Activated B cell treated with CpG ODN at 0.5 μM for 24 hours (primary cell): Measurements from ENCODE around the gene FAM81A. TPM values are rescaled to one million over a fixed set of nuclear protein-coding genes. Genes with fewer than 3 reads are reported as not detected.

Experiments used
- ATAC-seq: fragments of 200-7000 bp; cut with Tn5 transposase; one replicate; pipeline ENCODE4 v1.10.0; 2021; ENCODE audit warnings: low read depth, mild to moderate bottlenecking, moderate library complexity
- CTCF ChIA-PET: fragments of 350-600 bp; sonication (Branson Sonifier 250); formaldehyde crosslinking; loops from one replicate; lab custom pipeline; 2021; ENCODE audit warnings: antibody characterized with exemption; lab: Charles Lee
- POLR2A ChIA-PET: fragments of 350-600 bp; sonication (Branson Sonifier 250); formaldehyde crosslinking; loops from one replicate; lab custom pipeline; 2021; ENCODE audit warnings: antibody characterized with exemption; lab: Charles Lee
- DNase-seq: peaks from one replicate; pipeline ENCODE4 v3.0.0; 2022
- H3K27ac Mint-ChIP-seq: one replicate; pipeline ENCODE4 v1.8.0; 2020; ENCODE audit warnings: mixed read lengths
- H3K27me3 Mint-ChIP-seq: one replicate; pipeline ENCODE4 v1.8.0; 2021; ENCODE audit warnings: mixed read lengths
- H3K36me3 Mint-ChIP-seq: one replicate; pipeline ENCODE4 v1.8.0; 2021; ENCODE audit warnings: low read depth, mixed read lengths
- H3K4me1 Mint-ChIP-seq: one replicate; pipeline ENCODE4 v1.8.0; 2021; ENCODE audit warnings: mixed read lengths
- H3K4me3 Mint-ChIP-seq: one replicate; pipeline ENCODE4 v1.8.0; 2020; ENCODE audit warnings: mild to moderate bottlenecking, mixed read lengths
- H3K9me3 Mint-ChIP-seq: one replicate; pipeline ENCODE4 v1.8.0; 2020; ENCODE audit warnings: mixed read lengths
- CTCF ChIP-seq: fragments of 200-600 bp; IDR thresholded peaks from one replicate; pipeline ENCODE4 v1.8.0; 2022; ENCODE audit warnings: antibody characterized with exemption, mild to moderate bottlenecking
- intact Hi-C: fragments of 100-400 bp; cut with micrococcal nuclease; formaldehyde crosslinking; loops from one replicate; pipeline ENCODE4 v1.15.1; 2024
- total RNA-seq: library from RNA; stranded (reverse); gene quantifications from 2 replicates; pipeline ENCODE4 v1.2.3, GENCODE V29; 2022

FAM81A gene
- total RNA-seq, 1 donor from 2014 or later, result 6.2 TPM

- Mint-ChIP-seq H3K4me1 (no peaks in the 10 kb centered on the region), H3K36me3 (no peaks in the 10 kb centered on the region), H3K27me3 (no peaks in the 10 kb centered on the region), H3K4me3 (no peak overlapping the region), H3K27ac (no peak overlapping the region), H3K9me3 (no peaks in the 10 kb centered on the region)
- TF ChIP-seq CTCF, result peak; percentile 24
- ATAC-seq (peak; percentile 67), DNase-seq (no peak)
- ChIA-PET CTCF (interaction anchor here (0.9 to 3.5 kb wide), 13 partner anchors 9 to 567 kb away, joined by 3 to 22 read pairs (median 5); no protein-coding TSS in a partner anchor), POLR2A (interaction anchor here (0.6 kb wide), 1 partner anchor 522 kb away, joined by 4 read pairs; no protein-coding TSS in a partner anchor)
- intact Hi-C loops, result loop anchor here (1.0 to 5.0 kb wide), 4 partner anchors 28 to 1274 kb away; no protein-coding TSS in a partner anchor
Observed at GRCh38 chr15:59501597-59501996, 63.6 kb downstream of the FAM81A start.

- no peak for DNase-seq
- Mint-ChIP-seq H3K36me3 (no peaks in the 10 kb centered on the region), H3K27me3 (no peaks in the 10 kb centered on the region), H3K9me3 (no peaks in the 10 kb centered on the region), H3K4me1 (peaks cover 51% of the 10 kb centered on the region), H3K4me3 (no peak overlapping the region), H3K27ac (peak overlapping the region; percentile 97)
- ATAC-seq, result peak; percentile 17
- intact Hi-C loops, result no loop called here
- ChIA-PET POLR2A (interaction anchor here (0.6 to 0.7 kb wide), 4 partner anchors 13 to 375 kb away, joined by 3 to 4 read pairs (median 4); no protein-coding TSS in a partner anchor), CTCF (interaction anchor here (1.1 to 5.1 kb wide), 3 partner anchors 14 to 341 kb away, joined by 5 to 53 read pairs (median 7); no protein-coding TSS in a partner anchor)
- no peak for TF ChIP-seq CTCF
Observed at GRCh38 chr15:59515190-59515589, 77.2 kb downstream of the FAM81A start.

- Mint-ChIP-seq H3K9me3 (no peaks in the 10 kb centered on the region), H3K27me3 (no peaks in the 10 kb centered on the region), H3K27ac (peak overlapping the region; percentile 97), H3K36me3 (no peaks in the 10 kb centered on the region), H3K4me3 (peak overlapping the region; percentile 71), H3K4me1 (peaks cover 67% of the 10 kb centered on the region)
- ChIA-PET CTCF (interaction anchor here (0.9 to 5.1 kb wide), 4 partner anchors 12 to 24 kb away, joined by 4 to 53 read pairs (median 8); no protein-coding TSS in a partner anchor), POLR2A (interaction anchor here (0.7 to 1.1 kb wide), 5 partner anchors 9 to 583 kb away, joined by 3 read pairs; partner anchors contain the start of gene SLTM)
- intact Hi-C loops, result no loop called here
- DNase-seq, result no peak
- ATAC-seq, result peak; percentile 74
- TF ChIP-seq CTCF, result no peak
Observed at GRCh38 chr15:59516655-59517461, 78.9 kb downstream of the FAM81A start.

GRCh38 chr15:59519329-59519728 lies 81.3 kb downstream of the FAM81A start:
- no peaks in the 10 kb centered on the region for H3K36me3 Mint-ChIP-seq
- no peak for ATAC-seq
- no peak for DNase-seq
- H3K9me3 Mint-ChIP-seq, result no peaks in the 10 kb centered on the region
- CTCF ChIA-PET, result interaction anchor here (1.3 to 1.4 kb wide), 2 partner anchors 9 to 272 kb away, joined by 3 to 7 read pairs; no protein-coding TSS in a partner anchor
- POLR2A ChIA-PET, result no interaction called here
- intact Hi-C loops, result no loop called here
- TF ChIP-seq CTCF, result no peak
- peak overlapping the region; percentile 77 for H3K27ac Mint-ChIP-seq
- peaks cover 87% of the 10 kb centered on the region for H3K4me1 Mint-ChIP-seq
- no peak overlapping the region for H3K4me3 Mint-ChIP-seq
- no peaks in the 10 kb centered on the region for H3K27me3 Mint-ChIP-seq

GRCh38 chr15:59521443-59521842 lies 83.5 kb downstream of the FAM81A start:
- Mint-ChIP-seq H3K27me3 (no peaks in the 10 kb centered on the region), H3K4me1 (peaks cover 77% of the 10 kb centered on the region)
- POLR2A ChIA-PET, result no interaction called here

More at GRCh38 chr15:59521443-59521842, 83.5 kb downstream of the FAM81A start:
- Mint-ChIP-seq H3K4me3 (peak overlapping the region; percentile 64), H3K9me3 (no peaks in the 10 kb centered on the region), H3K36me3 (no peaks in the 10 kb centered on the region), H3K27ac (peak overlapping the region; percentile 85)
- CTCF ChIA-PET, result no interaction called here
- DNase-seq, result no peak
- intact Hi-C loops, result no loop called here
- peak; percentile 3 for ATAC-seq
- no peak for TF ChIP-seq CTCF
